HepG2 (cell line): Measurements from ENCODE around the gene CCN2. TPM values are rescaled to one million over a fixed set of nuclear protein-coding genes. Genes with fewer than 3 reads are reported as not detected.

Experiments
- AHDC1 ChIP-seq: sonication (generic); formaldehyde crosslinking; IDR thresholded peaks from 2 replicates; pipeline ENCODE4 v1.5.1; 2020; ENCODE audit warnings: mild to moderate bottlenecking, missing genetic modification reagents, borderline replicate concordance
- CREM ChIP-seq, 2 experiments: sonication (generic) in 1 of 2; formaldehyde crosslinking in 1 of 2; IDR thresholded peaks; 2 replicates each; pipeline versions ENCODE4 v1.4.0 to v1.6.1; 2016 to 2020; ENCODE audit warnings: antibody characterized with exemption in 1 of 2, mild to moderate bottlenecking in 1 of 2, missing genetic modification reagents in 1 of 2
- FOXP4 ChIP-seq: sonication (generic); formaldehyde crosslinking; IDR thresholded peaks from 2 replicates; pipeline ENCODE4 v1.4.0; 2020; ENCODE audit warnings: missing genetic modification reagents
- GLMP ChIP-seq: sonication (generic); formaldehyde crosslinking; IDR thresholded peaks from 2 replicates; pipeline ENCODE4 v1.9.0; 2021; ENCODE audit warnings: missing genetic modification reagents, mild to moderate bottlenecking, borderline replicate concordance
- GMEB2 ChIP-seq: IDR thresholded peaks from 2 replicates; pipeline ENCODE4 v1.6.1; 2016; ENCODE audit warnings: missing biosample characterization, missing genetic modification reagents, low read depth
- NBN ChIP-seq: fragments of 450-650 bp; conservative IDR thresholded peaks from 2 replicates; pipeline ENCODE4 v1.6.1; 2017
- NR3C1 ChIP-seq: sonication (generic); formaldehyde crosslinking; IDR thresholded peaks from 2 replicates; pipeline ENCODE4 v1.4.0; 2020; ENCODE audit warnings: missing genetic modification reagents
- RNF2 ChIP-seq: fragments of 450-650 bp; conservative IDR thresholded peaks from 2 replicates; pipeline ENCODE4 v1.6.1; 2016; ENCODE audit warnings: low read depth
- ZNF781 ChIP-seq: sonication (generic); formaldehyde crosslinking; IDR thresholded peaks from 2 replicates; pipeline ENCODE4 v1.5.1; 2020; ENCODE audit warnings: borderline replicate concordance, mild to moderate bottlenecking, missing genetic modification reagents; ENCODE audit errors: not compliant biosample characterization
- polyA plus RNA-seq, 8 experiments: library from polyadenylated mRNA; depleted of rRNA in 3 of 8; stranded (reverse) in 7 of 8; unstranded in 1 of 8; fragments of >200 nt; fragmentation: Illumina TruSeq in 4 of 8; extraction: Trizol in 4 of 8; gene quantifications; 2 replicates each; pipeline versions ENCODE4 v1.2.1 to v1.2.3, GENCODE V29; 2011 to 2016; ENCODE audit warnings: low read depth in 4 of 8, missing spikeins in 1 of 8, mixed read lengths in 1 of 8; ENCODE audit not compliant: insufficient read depth in 1 of 8
- total RNA-seq, 5 experiments: library from RNA; depleted of rRNA; stranded (reverse); fragments of >200 nt; fragmentation: Illumina TruSeq; extraction: Trizol; gene quantifications; 2 replicates each; pipeline ENCODE4 v1.2.3, GENCODE V29; 2016; ENCODE audit warnings: low read depth in 1 of 5
- TF ChIP-seq, protein P1 (sequence below): sonication (generic); formaldehyde crosslinking; IDR thresholded peaks from 2 replicates; pipeline ENCODE4 v1.5.0; 2020; ENCODE audit warnings: mild to moderate bottlenecking, missing genetic modification reagents, borderline replicate concordance

Gene CCN2
- total and polyA plus RNA-seq, 2 of the 13 experiments (the other 11 are each of a cell fraction or from before 2014, with no cell fraction given), result 34.7 to 316 TPM

- peak; percentile 100 for TF ChIP-seq AHDC1
- no peak for TF ChIP-seq NBN
- no peak for TF ChIP-seq GMEB2 (CRISPR knock-in tag)
- TF ChIP-seq GLMP (CRISPR knock-in tag), result no peak
- no peak for TF ChIP-seq ZNF781 (CRISPR knock-in tag)
- TF ChIP-seq FOXP4 (CRISPR knock-in tag), result peak; percentile 99
- TF ChIP-seq RNF2, result peak; percentile 62; the same call in 1 of the 2 replicates
- no peak for TF ChIP-seq NR3C1 (CRISPR knock-in tag)
- TF ChIP-seq, protein P1, sequence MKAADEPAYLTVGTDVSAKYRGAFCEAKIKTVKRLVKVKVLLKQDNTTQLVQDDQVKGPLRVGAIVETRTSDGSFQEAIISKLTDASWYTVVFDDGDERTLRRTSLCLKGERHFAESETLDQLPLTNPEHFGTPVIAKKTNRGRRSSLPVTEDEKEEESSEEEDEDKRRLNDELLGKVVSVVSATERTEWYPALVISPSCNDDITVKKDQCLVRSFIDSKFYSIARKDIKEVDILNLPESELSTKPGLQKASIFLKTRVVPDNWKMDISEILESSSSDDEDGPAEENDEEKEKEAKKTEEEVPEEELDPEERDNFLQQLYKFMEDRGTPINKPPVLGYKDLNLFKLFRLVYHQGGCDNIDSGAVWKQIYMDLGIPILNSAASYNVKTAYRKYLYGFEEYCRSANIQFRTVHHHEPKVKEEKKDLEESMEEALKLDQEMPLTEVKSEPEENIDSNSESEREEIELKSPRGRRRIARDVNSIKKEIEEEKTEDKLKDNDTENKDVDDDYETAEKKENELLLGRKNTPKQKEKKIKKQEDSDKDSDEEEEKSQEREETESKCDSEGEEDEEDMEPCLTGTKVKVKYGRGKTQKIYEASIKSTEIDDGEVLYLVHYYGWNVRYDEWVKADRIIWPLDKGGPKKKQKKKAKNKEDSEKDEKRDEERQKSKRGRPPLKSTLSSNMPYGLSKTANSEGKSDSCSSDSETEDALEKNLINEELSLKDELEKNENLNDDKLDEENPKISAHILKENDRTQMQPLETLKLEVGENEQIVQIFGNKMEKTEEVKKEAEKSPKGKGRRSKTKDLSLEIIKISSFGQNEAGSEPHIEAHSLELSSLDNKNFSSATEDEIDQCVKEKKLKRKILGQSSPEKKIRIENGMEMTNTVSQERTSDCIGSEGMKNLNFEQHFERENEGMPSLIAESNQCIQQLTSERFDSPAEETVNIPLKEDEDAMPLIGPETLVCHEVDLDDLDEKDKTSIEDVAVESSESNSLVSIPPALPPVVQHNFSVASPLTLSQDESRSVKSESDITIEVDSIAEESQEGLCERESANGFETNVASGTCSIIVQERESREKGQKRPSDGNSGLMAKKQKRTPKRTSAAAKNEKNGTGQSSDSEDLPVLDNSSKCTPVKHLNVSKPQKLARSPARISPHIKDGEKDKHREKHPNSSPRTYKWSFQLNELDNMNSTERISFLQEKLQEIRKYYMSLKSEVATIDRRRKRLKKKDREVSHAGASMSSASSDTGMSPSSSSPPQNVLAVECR (CRISPR knock-in tag), result peak; percentile 67; the same call in 1 of the 2 replicates
- peak; percentile 87 for TF ChIP-seq CREM (IDR thresholded peaks at IDR 0.05)
- TF ChIP-seq CREM (CRISPR knock-in tag; IDR thresholded peaks at IDR 0.05), result no peak
Observed at GRCh38 chr6:131958542-131959470, 7.6 kb upstream of the CCN2 start (continued).
